HG03439 (cell line): ENCODE results near the gene CBX3.
"Not testable (repeated sequence)": the region's sequence is repeated elsewhere in the genome, so short reads cannot be mapped to it uniquely, and the experiment has no call there.

Experiments
- ATAC-seq: cut with Tn5 transposase; IDR thresholded peaks from one replicate; pipeline ENCODE4 v1.9.1; 2021; ENCODE audit warnings: mild to moderate bottlenecking, moderate library complexity; ENCODE audit not compliant: unreplicated experiment

Gene CBX3

GRCh38 chr7:26187380-26188205 is 14.0 kb upstream of the CBX3 start:
- ATAC-seq, result no peak

- ATAC-seq, result no peak
Measured at GRCh38 chr7:26188206-26188956, 13.2 kb upstream of the CBX3 start.

GRCh38 chr7:26188957-26189541 is 12.5 kb upstream of the CBX3 start:
- no peak for ATAC-seq

GRCh38 chr7:26189697-26190096 is 11.8 kb upstream of the CBX3 start:
- no peak for ATAC-seq

- no peak for ATAC-seq
Measured at GRCh38 chr7:26190417-26190869, 11.1 kb upstream of the CBX3 start.

DNA sequence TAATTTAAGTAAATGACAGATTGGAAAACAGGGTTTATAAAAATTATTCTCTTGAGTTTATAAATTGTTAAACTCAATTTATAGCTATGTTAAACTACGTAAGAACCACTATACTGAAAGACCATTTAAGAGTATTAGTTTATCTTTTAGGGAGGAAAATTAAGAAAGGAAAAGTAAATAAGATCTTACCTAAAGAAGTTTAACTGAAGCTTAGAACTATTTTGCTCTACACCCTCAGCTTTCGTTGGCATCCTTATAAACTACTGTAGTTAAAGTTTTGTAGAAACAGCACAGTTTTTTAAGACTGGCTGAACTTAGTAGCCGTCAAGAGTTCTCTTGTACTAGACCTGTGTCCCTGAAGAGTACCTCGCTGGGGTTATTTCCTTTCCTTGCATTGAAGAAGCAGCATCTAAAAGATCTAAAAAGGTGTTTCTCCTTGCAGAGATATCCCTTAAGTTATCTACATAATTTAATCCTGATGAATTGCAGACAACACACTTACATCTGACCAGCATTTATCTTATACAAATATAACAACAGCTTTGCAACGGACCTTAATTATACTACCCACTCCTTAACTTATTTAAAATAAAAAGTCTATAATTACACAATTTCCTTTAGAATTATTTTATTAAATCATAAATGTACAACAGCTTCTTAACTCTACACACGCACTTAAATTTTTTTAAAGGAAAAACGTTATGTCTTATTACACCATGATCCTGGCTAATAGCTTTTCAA is 10.1 kb upstream of the CBX3 start:
- no peak for ATAC-seq

DNA sequence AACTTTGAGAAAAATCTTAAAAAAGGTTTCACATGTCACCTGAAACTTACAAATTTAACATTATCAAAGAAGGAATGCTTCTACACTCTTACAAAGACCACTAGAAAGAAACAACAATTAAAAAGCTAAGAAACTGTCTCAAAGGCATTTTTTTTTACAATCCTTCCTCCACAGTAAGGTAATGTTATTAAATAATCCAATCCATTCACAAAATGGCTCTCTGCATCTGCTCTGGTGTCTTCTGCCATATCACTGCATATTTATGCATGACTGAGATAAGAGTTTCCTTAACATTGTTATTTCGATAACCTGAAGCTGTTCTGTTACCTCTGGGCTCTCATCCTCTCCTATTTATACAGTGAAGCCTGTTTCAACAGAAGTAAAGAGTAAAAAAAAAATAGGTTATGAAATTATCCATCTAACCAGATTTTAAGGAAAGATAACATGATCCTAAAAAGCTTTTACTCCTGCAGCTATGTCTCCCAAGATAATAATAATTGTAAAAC is 9.5 kb upstream of the CBX3 start:
- ATAC-seq, result no peak

- no peak for ATAC-seq
Measured at GRCh38 chr7:26192485-26193087, 9.0 kb upstream of the CBX3 start.

DNA sequence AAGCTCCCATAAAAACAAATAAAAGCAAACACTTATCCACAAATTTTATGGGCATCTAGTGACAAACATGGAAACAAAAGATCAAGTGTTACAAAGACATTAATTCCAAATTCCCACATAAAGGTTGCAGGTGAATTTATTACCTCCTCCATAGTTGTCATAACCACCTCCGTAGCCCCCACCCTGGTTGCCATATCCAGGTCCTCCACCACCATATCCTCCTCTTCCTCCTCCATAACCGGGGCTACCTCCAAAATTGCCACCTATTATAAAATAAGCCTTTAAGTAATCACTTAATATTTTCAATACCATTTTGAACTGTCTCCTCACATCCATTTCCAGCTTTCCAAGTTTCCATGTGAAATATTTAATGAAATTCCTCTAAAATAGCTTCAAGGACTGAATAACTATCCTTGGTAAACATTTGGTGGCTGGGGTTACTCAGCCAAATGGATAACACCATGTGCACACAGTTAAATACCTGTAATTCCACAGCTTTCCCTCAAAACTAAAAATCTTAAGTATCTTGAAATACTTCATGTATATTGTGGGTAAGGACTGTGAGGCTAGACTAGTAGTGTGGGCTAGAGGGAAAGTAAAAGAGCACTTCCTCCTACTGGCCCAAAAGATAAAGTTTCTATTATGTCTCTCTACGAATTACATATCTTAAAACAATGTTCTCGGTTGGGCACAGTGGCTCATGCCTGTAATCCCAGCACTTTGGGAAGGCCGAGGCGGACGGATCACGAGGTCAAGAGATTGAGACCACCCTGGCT is 7.9 kb upstream of the CBX3 start:
- no peak for ATAC-seq

- ATAC-seq, result not testable (repeated sequence)
Measured at GRCh38 chr7:26194764-26195163, 6.8 kb upstream of the CBX3 start.

DNA sequence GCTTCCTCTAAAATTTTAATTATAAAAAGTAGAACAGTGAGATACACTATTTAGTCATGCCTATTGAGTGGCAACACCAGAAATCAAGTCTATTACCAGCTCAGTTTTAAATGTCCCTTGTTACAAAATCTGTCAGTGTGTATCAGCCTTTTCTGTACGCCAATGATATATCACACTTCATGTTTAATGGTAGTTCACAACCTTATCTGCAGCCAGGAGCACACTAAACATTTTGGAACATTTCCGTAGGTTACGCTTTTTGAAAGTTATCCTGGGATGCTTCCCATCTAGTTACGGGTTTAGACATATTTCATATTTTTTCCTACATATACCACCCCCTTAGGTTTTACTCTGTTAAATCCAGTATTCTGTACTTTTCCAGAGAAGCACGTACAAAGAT is 6.4 kb upstream of the CBX3 start:
- ATAC-seq, result no peak

- no peak for ATAC-seq
Measured at GRCh38 chr7:26195867-26196657, 5.5 kb upstream of the CBX3 start.

- no peak for ATAC-seq
Measured at GRCh38 chr7:26197153-26198115, 4.1 kb upstream of the CBX3 start.

GRCh38 chr7:26198133-26198780 is 3.3 kb upstream of the CBX3 start:
- ATAC-seq, result no peak

- ATAC-seq, result no peak
Measured at GRCh38 chr7:26198781-26199169, 2.8 kb upstream of the CBX3 start.

DNA sequence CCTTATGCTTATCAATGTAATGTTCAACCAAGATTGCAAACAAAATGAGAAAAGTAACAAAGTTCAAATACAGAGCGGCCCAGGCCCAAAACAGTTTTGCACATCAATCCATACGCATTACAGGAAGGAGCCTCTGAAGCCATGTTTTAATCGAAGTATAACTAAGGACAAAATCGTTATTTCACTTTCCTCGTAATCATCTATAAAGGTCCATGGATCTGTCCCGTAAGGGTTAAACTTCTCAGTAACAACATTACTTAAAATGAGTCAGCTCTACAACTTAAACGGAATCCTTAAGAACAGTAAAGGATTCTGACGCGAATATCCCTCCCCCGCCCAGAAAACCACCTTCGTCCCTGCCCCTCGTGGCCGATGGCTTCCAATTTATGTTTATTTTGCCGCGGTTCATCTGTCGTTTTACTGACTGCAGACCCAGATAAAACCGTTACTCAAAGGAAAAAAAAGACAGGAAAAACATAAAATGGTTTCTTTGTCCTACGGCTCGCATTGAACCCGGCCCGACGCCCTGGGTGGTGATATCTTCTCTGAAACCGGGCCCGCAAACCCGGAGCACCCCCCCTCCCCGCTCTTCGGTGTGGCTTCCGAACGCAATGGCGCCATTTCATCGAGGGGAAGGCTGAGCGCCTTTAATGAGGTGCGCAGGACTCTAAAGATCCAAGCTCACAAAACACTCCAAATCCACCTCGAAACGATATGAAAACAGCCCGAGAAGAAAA is 2.1 kb upstream of the CBX3 start:
- no peak for ATAC-seq

DNA sequence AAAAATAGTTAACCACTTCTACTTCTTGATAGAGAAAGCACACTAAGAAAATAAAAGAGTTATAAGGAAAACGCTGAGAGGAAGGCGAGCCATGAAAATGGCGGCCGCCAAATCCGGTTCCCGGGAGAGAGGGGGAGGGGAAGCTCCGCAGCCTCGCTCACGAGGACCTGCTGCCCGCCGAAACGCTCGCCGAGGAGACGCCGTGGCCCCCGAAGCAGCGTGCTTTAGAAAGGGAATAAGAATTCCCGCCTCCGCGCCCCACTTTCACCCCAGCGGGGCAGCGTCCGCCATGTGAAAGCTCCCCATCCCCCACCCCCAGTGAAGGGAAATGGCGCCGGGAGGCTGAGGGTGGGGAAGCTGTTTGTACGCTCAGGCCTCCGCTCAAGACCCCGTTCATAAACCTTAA is 1.5 kb upstream of the CBX3 start:
- peak; percentile 17 for ATAC-seq
